Astrocyte of the hippocampus (primary cell): Measurements from ENCODE around the gene TAF15.

Source experiments
- DNase-seq: peaks from one replicate; pipeline ENCODE4 v3.0.0; 2011; ENCODE audit warnings: low read depth, low spot score

Gene TAF15

DNA sequence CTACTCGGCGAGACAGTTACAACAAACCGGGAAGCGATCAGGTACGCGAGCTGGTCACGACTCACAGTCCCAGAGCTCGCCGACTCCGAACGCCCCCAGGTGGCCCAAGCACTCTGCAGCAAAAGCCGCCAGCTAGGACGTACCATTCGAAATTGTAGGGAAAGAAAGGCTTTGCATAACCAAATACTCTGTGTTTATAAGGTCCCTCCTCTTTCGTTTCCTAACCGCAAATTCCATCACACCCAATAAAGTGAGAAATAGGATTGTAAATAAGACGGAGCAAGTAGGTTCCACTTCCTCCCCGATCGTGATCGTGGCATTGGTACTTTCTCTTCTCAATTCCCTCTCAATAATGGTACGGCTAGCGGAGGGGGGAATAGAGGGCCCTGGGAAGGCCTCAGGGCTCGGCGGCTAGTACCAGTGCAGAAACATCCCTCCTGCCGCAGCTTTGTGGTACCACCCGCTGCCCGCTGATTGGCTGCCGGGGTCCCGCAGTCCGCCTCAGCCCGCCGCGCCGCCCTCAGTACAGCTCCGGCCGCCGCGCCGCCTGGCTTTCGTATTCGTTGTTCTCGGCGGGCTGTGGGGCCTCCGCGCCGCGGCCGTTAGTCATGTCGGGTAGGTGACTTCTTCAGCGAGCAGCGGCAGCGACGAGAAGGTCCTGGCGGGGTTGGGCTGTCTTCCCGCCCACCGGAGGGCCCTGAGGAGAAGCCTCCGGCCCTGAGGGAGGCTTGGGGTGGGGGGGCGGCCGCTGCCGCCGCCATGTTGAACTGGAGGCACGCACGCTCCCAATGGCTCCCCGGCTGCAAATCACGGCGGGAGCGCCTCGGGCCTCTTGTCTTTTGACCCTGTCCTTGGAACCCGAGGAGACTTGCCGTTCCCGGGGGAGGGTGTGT, at the start of gene TAF15:
Gene TAF15 (plus strand): TSS at position 523 of the 893 bp plus-strand sequence. CDS start 86 bp downstream, at position 609.
- DNase-seq = peak; percentile 99

- no peak for DNase-seq
Measured at GRCh38 chr17:35760587-35760986, 48.7 kb upstream of the TAF15 start, which contains the start of gene C17orf50. C17orf50 (plus strand) TSS chr17:35760887; CDS start chr17:35760942, 55 bp downstream.

- DNase-seq = no peak
Measured at GRCh38 chr17:35761601-35762000, 47.7 kb upstream of the TAF15 start.

DNA sequence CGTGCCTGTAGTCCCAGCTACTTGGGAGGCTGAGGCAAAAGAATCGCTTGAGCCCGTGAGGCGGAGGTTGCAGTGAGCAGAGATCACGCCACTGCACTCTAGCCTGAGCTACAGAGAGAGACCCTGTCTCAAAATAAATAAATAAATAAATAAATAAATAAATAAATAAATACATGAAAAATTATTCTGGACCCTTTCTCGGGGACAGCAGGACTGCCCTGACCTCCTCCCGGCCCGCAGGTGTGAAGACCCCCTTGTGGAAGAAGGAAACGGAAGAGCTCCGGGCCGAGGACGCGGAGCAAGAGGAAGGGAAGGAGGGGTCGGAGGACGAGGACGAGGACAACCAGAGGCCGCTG, 45.5 kb upstream of the TAF15 start:
- no peak for DNase-seq

GRCh38 chr17:35764123-35764991, 44.9 kb upstream of the TAF15 start:
- DNase-seq = peak; percentile 96

- DNase-seq = peak; percentile 48
Measured at GRCh38 chr17:35765086-35765710, 44.1 kb upstream of the TAF15 start.

DNA sequence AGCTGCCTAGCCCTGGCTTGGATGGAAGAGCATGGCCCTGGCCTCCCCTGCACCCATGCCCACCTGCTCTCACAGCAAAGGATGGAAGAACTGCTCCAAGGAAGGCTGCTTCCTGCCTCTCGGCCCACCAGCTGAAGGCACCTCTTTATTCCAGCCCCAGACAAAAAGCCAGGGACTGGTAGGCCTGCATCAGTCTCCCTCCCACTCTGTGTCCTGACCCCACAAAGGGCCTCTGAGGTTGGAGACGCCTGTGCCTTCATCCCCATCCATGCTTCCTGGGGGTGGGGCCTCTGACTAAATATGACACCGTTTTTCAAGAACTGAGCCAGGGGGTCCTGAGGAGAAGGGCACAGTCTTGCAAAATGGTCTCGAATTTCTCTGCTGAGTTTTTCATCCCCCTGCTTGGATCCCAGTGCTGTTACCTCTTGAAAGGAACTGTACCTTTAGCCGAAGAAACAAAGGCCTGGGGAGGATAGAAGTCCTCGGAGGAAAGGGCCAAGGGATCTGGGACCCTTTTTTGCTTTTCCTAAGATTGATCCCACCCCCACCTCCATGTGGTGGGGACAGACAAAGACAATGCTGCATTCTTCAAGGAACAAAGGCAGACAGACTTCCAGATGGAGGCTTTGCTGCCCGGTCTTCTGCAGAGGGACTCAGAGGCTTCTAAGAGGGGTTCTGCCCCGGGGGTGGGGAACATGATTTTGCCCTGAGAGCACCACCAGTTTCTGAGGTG, 43.4 kb upstream of the TAF15 start:
- DNase-seq = no peak

GRCh38 chr17:35766489-35766877, 42.8 kb upstream of the TAF15 start:
- no peak for DNase-seq

DNA sequence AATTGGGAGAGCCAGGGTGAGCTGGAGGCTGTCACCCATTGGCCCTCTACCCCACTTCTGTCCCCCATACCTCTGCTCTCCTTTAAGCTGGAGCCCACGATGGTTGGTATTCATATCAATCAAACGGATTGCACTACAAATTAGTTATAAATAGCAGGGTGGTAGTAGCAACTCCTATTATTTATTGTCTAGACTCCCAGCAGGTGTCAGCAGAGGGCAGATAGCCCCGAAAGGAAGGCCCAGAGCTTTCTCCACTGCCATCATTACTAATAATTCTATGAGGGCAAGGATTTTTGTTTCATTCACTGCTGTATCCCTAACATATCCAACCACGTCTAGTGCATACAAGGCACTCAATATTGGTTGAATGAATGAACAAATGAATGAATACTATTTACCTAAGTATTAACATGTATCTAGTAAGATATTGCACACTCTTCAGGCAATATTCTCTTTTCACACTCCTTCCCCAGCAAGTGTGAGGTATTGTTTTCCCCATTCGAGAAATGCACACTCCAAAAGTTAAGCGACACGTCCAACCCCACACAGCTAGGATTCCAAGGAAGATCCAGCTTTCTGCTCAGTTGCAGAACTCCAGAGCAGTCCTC, 42.3 kb upstream of the TAF15 start:
- peak; percentile 73 for DNase-seq

GRCh38 chr17:35768797-35769196, 40.5 kb upstream of the TAF15 start:
- no peak for DNase-seq

GRCh38 chr17:35769895-35770486, 39.3 kb upstream of the TAF15 start:
- DNase-seq = no peak

- no peak for DNase-seq
Measured at GRCh38 chr17:35773129-35773528, 36.2 kb upstream of the TAF15 start.

DNA sequence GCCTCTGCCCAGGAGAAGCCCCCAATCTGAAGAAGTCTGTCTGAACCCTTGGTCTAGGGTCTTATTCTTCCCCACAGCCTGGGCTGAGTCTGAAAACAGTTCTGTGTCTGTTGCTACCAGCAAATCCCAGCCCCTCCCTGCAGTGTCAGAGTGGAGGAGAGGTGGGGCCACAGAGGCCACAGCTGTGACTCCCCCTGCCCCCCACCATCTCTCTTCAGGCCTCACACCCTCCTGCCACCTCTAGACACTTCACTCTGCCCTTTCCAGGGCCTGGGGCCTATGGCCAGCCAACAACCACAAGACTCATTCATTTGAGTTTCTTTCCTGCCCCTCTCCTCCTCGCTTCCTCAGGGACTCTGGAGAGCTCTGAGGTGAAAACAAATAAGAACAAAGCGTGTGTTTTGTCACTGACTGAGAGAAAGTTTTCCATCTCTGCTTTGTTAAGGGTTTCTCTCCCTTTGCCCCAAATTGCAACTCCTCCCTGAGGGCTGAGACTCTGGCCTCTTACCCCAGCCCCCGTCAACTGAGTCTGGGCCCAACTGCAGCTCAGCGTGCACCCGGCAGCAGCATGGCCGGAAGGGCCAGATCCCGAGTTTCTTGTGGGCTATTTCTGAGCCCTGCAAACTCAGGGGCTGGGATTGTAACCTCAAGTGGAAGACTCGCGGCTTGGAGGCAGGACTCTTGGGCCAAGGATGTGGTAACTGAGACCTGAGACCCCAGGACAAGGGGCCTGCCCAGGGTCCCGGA, 35.4 kb upstream of the TAF15 start:
- peak; percentile 45 for DNase-seq

GRCh38 chr17:35774499-35774898, 34.8 kb upstream of the TAF15 start:
- peak; percentile 94 for DNase-seq

DNA sequence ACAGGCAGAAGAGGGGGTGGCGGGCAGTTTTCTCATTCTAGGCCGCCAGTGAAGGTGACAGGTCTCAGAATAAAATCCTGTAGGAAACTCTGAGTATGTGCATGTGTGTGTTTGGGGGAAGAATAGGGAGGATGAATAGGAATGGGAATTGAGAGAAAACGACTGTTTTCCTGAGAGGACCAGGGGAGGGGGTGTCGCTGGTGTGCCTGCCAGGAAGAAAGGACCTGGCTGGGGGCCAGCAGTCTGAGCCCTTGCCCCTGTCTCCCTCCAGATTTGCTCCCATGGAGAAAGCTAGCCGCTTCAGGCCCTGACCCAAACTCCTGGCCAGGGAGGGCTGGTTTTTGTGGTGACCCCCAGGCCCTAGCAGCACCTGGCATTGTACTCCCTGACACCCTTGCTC, 34.2 kb upstream of the TAF15 start:
- peak; percentile 42 for DNase-seq

DNA sequence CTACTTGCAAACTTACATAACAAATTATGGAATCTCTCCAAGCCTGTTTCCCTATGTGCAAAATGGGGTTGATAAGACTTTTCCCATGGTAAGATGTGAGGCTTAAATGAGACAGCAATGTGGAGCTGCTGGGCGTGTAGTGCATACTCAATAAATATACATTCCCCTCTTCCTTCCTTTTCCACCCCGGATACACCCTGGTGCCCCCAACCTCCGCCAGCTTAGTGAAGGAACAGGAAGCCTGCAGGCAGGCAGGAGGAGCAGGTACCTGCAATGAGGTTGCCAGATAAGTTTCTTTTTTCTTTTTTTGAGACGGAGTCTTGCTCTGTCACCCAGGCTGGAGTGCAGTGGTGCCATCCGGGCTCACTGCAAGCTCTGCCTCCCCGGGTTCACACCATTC, 33.7 kb upstream of the TAF15 start:
- DNase-seq = peak; percentile 15

- DNase-seq = no peak
Measured at GRCh38 chr17:35778641-35779196, 30.6 kb upstream of the TAF15 start.

DNA sequence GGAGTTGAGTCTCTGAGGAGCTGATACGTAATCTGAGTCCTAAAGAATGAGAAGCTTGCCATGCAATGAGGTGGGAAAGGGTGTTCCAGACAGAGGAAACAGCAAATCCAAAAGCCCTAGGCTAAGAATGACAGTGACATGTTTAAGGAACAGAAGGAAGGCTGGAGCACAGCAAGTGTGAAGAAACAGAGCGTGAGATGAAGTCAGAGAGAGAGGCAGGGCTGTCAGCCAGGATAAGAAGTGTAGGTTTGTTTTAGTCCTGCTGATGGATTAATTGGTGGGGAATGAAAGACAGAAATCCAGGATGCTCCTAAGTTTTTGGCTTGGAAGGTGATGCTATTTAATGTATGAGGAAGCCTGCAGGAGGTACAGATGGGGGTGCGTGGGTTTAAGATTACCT, 28.3 kb upstream of the TAF15 start:
- DNase-seq = no peak

- no peak for DNase-seq
Measured at GRCh38 chr17:35784895-35785294, 24.4 kb upstream of the TAF15 start.
